IPS DF 6.9 (cell line): ENCODE results near the gene ATG101.

ENCODE experiments used
- DNase-seq: peaks from one replicate; pipeline ENCODE4 v3.0.0-alpha.2; 2013; ENCODE audit warnings: low read depth, low spot score
- H3K27ac ChIP-seq: one replicate; pipeline ENCODE4 v1.5.1; 2013; ENCODE audit warnings: low read length, control low read depth
- H3K27me3 ChIP-seq: 2 replicates; pipeline ENCODE4 v1.6.1; 2013; ENCODE audit warnings: mild to moderate bottlenecking, low read length; ENCODE audit not compliant: control insufficient read depth, insufficient read depth
- H3K36me3 ChIP-seq: 2 replicates; pipeline ENCODE4 v1.6.1; 2013; ENCODE audit warnings: low read length; ENCODE audit not compliant: control insufficient read depth, insufficient read depth
- H3K4me1 ChIP-seq: 2 replicates; pipeline ENCODE4 v1.6.1; 2013; ENCODE audit warnings: low read length; ENCODE audit not compliant: control insufficient read depth, insufficient read depth
- H3K4me3 ChIP-seq: 2 replicates; pipeline ENCODE4 v1.5.1; 2013; ENCODE audit warnings: mild to moderate bottlenecking, low read length
- H3K9me3 ChIP-seq: 2 replicates; pipeline ENCODE4 v1.6.1; 2013; ENCODE audit warnings: low read length, inconsistent platforms; ENCODE audit not compliant: control insufficient read depth, insufficient read depth
- WGBS: extraction: QIAGEN DNeasy Blood & Tissue Kit; methylation state at CpG from one replicate; pipeline ENCODE4 v1.1.7; 2013; ENCODE audit warnings: mixed read lengths, missing lambda C conversion rate; ENCODE audit not compliant: insufficient read length, insufficient coverage; 5-methylcytosine and 5-hydroxymethylcytosine counted together

Gene ATG101

DNA sequence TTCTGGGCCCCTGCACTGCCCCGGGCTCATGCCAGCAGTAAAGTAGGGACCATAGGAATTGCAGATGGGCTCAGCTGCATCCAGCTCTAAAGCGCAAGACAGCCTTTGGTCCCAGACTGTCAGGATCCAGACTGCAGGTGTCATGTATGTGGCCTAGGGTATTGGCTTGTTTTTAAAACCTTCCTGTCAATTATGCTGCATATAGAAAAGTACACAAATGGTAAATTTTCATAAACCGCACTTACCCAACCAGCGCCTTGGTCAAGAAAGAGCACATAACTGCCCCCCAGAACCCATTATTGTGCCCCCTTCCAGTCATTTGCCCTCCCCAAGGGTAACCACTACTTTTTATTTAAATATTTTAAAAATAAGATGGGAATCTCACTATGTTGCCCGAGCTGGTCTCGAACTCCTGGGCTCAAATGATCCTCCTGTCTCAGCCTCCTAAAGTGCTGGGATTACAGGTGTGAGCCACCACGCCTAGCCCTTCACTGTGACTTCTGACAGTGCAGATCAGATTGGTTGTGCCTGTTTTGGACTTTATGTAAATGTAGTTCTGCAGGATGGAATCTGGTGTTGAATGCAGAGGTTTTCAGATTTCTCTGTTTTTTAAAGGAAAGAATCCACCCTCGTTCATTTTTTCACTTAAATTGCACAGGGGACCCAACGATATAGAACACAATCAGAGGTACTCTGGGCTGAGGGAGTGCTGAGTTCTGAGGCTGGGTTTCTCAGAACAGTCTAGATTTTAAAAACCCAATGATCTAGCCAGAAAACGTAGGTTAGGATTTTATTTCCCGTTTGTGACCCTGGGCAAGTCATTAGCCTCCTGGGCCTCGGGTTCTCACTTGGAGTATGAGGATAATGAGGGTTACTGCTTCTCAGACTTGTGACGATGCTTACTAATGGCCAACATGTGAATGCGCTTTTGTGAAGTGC, 11.9 kb upstream of the ATG101 start:
- Histone ChIP-seq H3K4me3 (no peak overlapping the region), H3K9me3 (no peaks in the 10 kb centered on the region), H3K4me1 (no peaks in the 10 kb centered on the region), H3K27ac (no peak overlapping the region), H3K36me3 (peaks cover 18% of the 10 kb centered on the region; the same call in 1 of the 2 replicates), H3K27me3 (no peaks in the 10 kb centered on the region)
- WGBS, result no CpG with 5 or more reads among the region's 14 CpGs
- no peak for DNase-seq

DNA sequence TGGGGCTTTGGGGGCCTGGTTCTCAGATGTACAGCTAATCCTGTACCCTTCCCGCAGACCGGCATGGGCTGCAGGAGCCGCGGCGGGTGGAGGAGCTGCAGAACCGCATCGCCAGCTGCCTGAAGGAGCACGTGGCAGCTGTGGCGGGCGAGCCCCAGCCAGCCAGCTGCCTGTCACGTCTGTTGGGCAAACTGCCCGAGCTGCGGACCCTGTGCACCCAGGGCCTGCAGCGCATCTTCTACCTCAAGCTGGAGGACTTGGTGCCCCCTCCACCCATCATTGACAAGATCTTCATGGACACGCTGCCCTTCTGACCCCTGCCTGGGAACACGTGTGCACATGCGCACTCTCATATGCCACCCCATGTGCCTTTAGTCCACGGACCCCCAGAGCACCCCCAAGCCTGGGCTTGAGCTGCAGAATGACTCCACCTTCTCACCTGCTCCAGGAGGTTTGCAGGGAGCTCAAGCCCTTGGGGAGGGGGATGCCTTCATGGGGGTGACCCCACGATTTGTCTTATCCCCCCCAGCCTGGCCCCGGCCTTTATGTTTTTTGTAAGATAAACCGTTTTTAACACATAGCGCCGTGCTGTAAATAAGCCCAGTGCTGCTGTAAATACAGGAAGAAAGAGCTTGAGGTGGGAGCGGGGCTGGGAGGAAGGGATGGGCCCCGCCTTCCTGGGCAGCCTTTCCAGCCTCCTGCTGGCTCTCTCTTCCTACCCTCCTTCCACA, 11.0 kb upstream of the ATG101 start:
- no peak for DNase-seq
- no CpG with 5 or more reads among the region's 25 CpGs for WGBS
- H3K4me1 ChIP-seq, result no peaks in the 10 kb centered on the region
- no peaks in the 10 kb centered on the region for H3K27me3 ChIP-seq
- no peaks in the 10 kb centered on the region for H3K9me3 ChIP-seq
- H3K27ac ChIP-seq, result no peak overlapping the region
- peaks cover 18% of the 10 kb centered on the region; the same call in 1 of the 2 replicates for H3K36me3 ChIP-seq
- no peak overlapping the region for H3K4me3 ChIP-seq

DNA sequence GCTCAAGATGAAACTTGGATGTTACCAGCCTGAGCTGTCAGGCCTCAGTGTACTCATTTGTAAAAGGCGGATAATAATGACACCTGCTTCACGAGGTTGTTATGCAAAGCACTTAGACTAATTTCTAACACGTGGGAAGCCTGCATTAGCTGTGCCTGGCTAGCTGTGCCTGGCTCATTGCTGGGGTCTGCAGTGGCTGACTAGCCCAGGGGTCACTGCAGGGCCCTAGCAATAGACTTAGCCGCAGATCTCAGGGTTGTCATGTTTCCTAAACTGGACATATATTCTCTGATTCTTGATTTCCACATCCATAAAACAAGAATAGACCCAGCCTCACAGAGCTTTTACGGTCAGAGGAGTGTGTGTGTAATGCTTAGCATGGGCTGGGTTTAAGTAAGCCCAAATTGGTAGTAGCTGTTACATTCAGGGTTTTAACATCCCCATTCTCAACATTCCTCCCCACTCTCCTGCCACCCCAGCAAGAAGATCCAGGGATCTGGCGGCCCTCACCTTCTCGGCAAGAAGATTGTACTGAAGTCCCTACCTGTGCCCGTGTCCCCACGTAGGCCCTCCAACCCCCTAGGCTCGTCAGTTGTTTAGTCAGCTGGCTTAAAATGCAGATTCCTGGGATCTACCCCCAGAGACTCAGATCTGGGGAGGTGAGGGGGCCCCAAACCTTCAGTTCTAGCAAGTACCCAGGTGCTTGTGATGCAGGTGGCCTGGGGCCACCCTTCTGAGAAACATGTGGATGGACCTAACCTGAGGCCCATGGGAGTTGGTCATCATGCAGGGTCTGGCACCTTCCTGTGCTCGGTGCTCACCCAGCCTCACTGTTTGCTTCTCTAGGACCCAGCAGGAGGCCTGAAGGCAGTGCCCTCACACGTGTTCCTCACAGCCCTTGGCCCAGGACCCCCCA, 9.9 kb upstream of the ATG101 start:
- H3K9me3 ChIP-seq, result no peaks in the 10 kb centered on the region
- no CpG with 5 or more reads among the region's 12 CpGs for WGBS
- H3K36me3 ChIP-seq, result peaks cover 12% of the 10 kb centered on the region; the same call in 1 of the 2 replicates
- DNase-seq, result no peak
- H3K27ac ChIP-seq, result no peak overlapping the region
- H3K27me3 ChIP-seq, result no peaks in the 10 kb centered on the region
- H3K4me3 ChIP-seq, result no peak overlapping the region
- no peaks in the 10 kb centered on the region for H3K4me1 ChIP-seq

DNA sequence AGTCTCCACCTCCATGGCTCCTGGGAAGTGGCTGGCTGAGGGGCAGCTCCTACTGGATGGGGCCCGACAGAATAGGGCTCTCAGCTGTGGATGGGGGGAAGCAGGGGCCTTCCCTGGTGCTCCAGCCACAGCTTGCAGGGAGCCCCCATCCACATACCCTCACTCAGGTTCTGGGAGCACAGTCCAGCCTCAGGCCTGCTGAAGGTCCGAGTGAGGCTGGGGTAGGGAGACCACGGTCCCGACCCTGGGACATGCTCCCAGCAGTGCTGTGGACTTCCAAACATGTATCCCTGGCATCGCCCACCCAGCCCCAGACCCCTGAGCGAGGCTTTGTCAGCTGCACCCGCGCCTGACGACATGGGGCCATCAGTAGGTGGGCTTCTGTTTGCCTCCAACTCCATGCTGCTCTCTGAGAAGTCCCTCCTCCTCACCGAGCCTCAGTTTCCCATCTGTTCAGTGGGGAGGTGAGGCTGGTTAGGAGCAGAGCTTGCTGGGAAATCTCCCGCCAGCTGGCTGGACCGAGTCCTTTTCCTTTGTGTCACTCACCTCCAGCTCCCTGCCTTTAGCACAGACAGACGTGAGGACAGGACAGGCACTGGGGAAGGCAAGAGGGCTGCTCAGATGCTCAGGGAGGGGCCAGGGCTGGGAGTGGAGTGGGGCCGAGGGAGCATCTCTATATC, 9.1 kb upstream of the ATG101 start:
- Histone ChIP-seq H3K4me1 (no peaks in the 10 kb centered on the region), H3K9me3 (no peaks in the 10 kb centered on the region), H3K4me3 (no peak overlapping the region), H3K36me3 (peaks cover 12% of the 10 kb centered on the region; the same call in 1 of the 2 replicates), H3K27me3 (no peaks in the 10 kb centered on the region), H3K27ac (no peak overlapping the region)
- no peak for DNase-seq
- no CpG with 5 or more reads among the region's 14 CpGs for WGBS

- Histone ChIP-seq H3K27me3 (no peaks in the 10 kb centered on the region), H3K27ac (no peak overlapping the region), H3K36me3 (peaks cover 12% of the 10 kb centered on the region; the same call in 1 of the 2 replicates), H3K4me3 (no peak overlapping the region), H3K9me3 (no peaks in the 10 kb centered on the region), H3K4me1 (no peaks in the 10 kb centered on the region)
- DNase-seq, result no peak
- no CpG with 5 or more reads among the region's 12 CpGs for WGBS
These were observed 8.2 kb upstream of the ATG101 start for GRCh38 chr12:52061470-52062166.

DNA sequence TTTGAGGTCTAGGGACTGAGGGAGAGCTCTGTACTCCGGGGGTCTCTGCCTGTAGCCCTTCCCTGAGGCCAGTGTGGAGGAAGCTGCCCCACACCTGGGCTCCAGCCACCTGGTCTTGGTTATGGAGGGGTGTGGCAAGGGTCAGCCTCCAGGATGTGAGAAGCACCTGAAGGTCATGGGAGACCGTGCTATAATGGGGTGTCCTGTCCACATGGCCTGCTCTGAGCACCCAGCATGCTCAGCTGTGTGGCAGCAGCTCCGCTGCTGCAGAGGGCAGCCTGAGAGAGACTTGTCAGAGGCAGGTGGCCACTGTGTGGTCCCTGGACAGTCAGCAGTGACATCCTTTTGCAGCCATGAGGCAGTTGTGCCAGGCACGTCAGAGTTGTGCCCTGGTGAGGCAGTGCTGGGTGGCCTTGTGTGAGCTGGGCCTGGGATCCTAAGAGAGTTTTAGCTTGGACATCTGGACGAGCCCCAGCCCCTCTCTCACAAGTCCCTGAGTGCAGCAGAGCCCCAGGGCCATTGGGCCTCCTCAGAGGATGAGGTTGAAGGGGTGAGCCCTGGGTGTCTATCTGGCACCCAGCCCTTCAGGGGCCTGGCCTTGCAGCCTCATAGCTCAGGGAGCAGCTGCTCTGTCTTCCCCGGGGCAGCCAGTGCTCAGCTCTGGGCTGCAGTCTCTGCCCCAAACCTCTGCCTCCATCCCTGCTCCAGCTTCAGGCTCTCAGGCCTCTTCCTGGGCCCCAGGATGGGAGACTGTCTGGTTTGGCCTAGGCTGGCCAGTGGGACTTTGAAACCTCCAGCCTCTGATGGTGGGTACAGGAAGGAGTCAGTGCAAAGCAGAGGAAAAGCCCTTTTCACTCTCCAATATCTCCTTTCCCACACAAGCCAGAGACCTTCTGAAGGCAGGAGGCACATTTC, 7.4 kb upstream of the ATG101 start:
- H3K36me3 ChIP-seq, result peaks cover 7% of the 10 kb centered on the region; the same call in 1 of the 2 replicates
- no peaks in the 10 kb centered on the region for H3K27me3 ChIP-seq
- no peak overlapping the region for H3K4me3 ChIP-seq
- H3K27ac ChIP-seq, result no peak overlapping the region
- no peaks in the 10 kb centered on the region for H3K4me1 ChIP-seq
- no peak for DNase-seq
- WGBS, result no CpG with 5 or more reads among the region's 6 CpGs
- no peaks in the 10 kb centered on the region for H3K9me3 ChIP-seq

DNA sequence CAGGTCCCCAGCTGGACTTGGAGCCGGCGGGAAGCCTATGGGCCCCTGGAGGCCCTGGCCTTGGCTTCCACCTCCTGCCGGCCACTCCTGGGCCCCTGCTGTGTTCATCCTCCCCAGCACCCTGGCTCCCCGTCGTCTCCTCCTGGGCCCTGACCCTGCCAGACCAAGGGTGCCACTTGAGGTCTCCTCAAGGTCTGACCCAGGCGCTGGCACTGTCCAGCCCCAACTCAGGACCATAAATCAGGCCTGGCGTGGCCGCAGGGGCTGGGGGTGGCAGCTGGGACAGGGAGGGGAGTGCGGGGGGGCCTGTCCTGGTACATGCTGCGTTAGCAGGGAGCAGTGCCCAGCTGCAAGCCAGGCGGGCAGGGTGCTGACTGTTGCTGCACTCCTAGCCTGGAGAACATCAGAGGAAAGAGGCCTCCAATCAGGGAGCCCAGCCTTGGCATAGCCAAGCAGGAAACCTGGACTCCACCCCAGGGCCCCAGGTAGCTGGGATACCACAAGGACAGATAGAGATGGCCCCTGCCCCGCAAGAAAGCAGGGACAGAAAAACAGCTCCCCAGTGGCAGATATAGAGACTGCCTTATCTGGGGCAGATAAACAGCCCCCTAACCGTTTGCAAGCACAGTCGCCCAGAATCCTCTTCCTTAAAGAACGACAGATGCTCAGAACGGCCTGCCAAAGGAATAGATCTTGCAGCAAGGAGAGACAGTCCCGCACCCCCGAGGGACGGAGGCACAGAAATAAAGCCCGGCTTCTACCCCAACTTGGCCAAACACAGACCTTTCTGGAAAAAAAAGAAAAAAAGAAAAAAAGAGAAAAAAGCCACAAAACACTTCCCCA, 6.5 kb upstream of the ATG101 start:
- 0 out of 2 replicates have a peak, but pooled peaks cover 4% of the 10 kb centered on the region for H3K36me3 ChIP-seq
- H3K4me1 ChIP-seq, result no peaks in the 10 kb centered on the region
- no peak overlapping the region for H3K27ac ChIP-seq
- DNase-seq, result no peak
- no peaks in the 10 kb centered on the region for H3K9me3 ChIP-seq
- WGBS, result no CpG with 5 or more reads among the region's 20 CpGs
- no peak overlapping the region for H3K4me3 ChIP-seq
- H3K27me3 ChIP-seq, result no peaks in the 10 kb centered on the region

DNA sequence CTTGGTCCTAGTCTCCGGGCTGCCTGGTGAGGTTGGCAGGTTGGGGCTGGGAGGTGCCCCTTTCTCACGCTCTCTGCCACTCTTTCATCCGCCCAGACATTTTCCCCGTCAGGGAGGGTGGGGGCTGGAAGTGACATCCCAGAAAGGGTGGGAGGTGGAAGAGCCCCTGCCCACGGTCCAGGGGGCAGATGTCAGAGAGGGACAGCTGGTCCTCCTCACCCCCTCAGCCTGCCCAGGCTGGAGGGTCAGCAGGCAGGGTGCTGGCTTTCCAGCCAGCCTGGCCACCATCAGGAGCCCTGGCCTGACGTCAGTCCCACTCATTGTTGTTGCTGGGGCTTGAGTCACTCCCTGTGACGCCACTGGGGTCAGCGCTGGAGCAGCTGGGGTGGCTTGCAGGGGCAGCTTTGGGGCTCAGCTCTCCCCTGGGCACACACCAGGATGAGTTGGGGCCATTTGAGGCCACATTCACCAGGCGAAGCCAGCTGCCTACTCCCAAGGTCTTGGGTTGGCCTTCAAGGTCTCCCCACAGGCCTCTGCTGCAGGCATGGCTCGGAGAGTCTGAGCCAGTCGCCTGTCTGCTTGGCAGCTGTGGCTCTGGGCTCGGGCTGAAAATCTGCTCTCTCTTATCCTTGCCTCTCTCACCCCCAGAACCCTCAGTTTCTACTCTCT, 5.7 kb upstream of the ATG101 start:
- no peaks in the 10 kb centered on the region; the same call in 1 of the 2 replicates for H3K4me1 ChIP-seq
- WGBS, result no CpG with 5 or more reads among the region's 12 CpGs
- no peak overlapping the region for H3K27ac ChIP-seq
- H3K27me3 ChIP-seq, result no peaks in the 10 kb centered on the region
- H3K9me3 ChIP-seq, result no peaks in the 10 kb centered on the region
- H3K36me3 ChIP-seq, result no peaks in the 10 kb centered on the region
- no peak overlapping the region for H3K4me3 ChIP-seq
- DNase-seq, result no peak
